ENCODE data around the gene SLC15A1.

GRCh38 chr13:98775386-98775785, 22.9 kb upstream of the SLC15A1 start:
- TF ChIP-seq CTCF (IDR thresholded peaks at IDR 0.05) (no peak), POLR2A (IDR thresholded peaks at IDR 0.05) (no peak)

Measured in esophagus squamous epithelium (tissue), 4 donors.